Brain microvascular endothelial cell (primary cell): ENCODE measurements around the gene SPATA2.

Experiments used
- DNase-seq: peaks from one replicate; pipeline ENCODE4 v3.0.0-alpha.2; 2020
- H3K27ac ChIP-seq: fragments of 250-450 bp; sonication (Bioruptor Pico); 2 replicates; pipeline ENCODE4 v1.5.1; 2020; ENCODE audit warnings: mild to moderate bottlenecking, moderate library complexity
- H3K27me3 ChIP-seq: fragments of 250-450 bp; sonication (Bioruptor Pico); replicated peaks from 2 replicates; pipeline ENCODE4 v1.5.1; 2020; ENCODE audit warnings: mild to moderate bottlenecking
- H3K36me3 ChIP-seq: fragments of 250-450 bp; sonication (Bioruptor Pico); replicated peaks from 2 replicates; pipeline ENCODE4 v1.5.1; 2020; ENCODE audit warnings: mild to moderate bottlenecking
- H3K4me3 ChIP-seq: 2 replicates; pipeline ENCODE4 v1.5.1; 2011; ENCODE audit warnings: low read depth, mild to moderate bottlenecking, control low read depth, low read length, moderate library complexity
- CTCF ChIP-seq: IDR thresholded peaks from 2 replicates; pipeline ENCODE4 v1.5.1; 2011; ENCODE audit warnings: low read depth, mild to moderate bottlenecking, moderate library complexity, low read length, control low read depth, inconsistent platforms; ENCODE audit errors: missing control alignments
- in situ Hi-C: cut with HindIII; loops from 2 replicates; pipeline ENCODE4 v1.10.0; 2017; ENCODE audit warnings: low sequenced_read_pairs, low pct_ligation_motif_present

SPATA2 gene

GRCh38 chr20:49878977-49879376 is 36.4 kb downstream of the SPATA2 start:
- no peak for DNase-seq
- peaks cover 10% of the 10 kb centered on the region for H3K36me3 ChIP-seq
- no peak overlapping the region for H3K27ac ChIP-seq
- in situ Hi-C loops: no loop called here
- no peaks in the 10 kb centered on the region for H3K27me3 ChIP-seq
- H3K4me3 ChIP-seq: no peak overlapping the region
- TF ChIP-seq CTCF: no peak

- Histone ChIP-seq H3K27me3 (no peaks in the 10 kb centered on the region), H3K4me3 (no peak overlapping the region), H3K36me3 (peaks cover 7% of the 10 kb centered on the region), H3K27ac (no peak overlapping the region)
- DNase-seq: no peak
- no peak for TF ChIP-seq CTCF
- in situ Hi-C loops: no loop called here
These were observed 37.9 kb downstream of the SPATA2 start for GRCh38 chr20:49877386-49877921.

GRCh38 chr20:49874696-49875095 is 40.6 kb downstream of the SPATA2 start:
- Histone ChIP-seq H3K27me3 (no peaks in the 10 kb centered on the region), H3K4me3 (no peak overlapping the region), H3K36me3 (peaks cover 2% of the 10 kb centered on the region), H3K27ac (no peak overlapping the region)
- no peak for TF ChIP-seq CTCF
- in situ Hi-C loops: no loop called here
- DNase-seq: no peak

- no peak overlapping the region for H3K4me3 ChIP-seq
- DNase-seq: no peak
- peaks cover 2% of the 10 kb centered on the region for H3K36me3 ChIP-seq
- no peak for TF ChIP-seq CTCF
- in situ Hi-C loops: no loop called here
- no peak overlapping the region for H3K27ac ChIP-seq
- no peaks in the 10 kb centered on the region for H3K27me3 ChIP-seq
These were observed 43.3 kb downstream of the SPATA2 start for GRCh38 chr20:49872056-49872455.

- Histone ChIP-seq H3K36me3 (peaks cover 2% of the 10 kb centered on the region), H3K27ac (no peak overlapping the region), H3K4me3 (no peak overlapping the region), H3K27me3 (no peaks in the 10 kb centered on the region)
- in situ Hi-C loops: no loop called here
- no peak for DNase-seq
- no peak for TF ChIP-seq CTCF
These were observed 43.9 kb downstream of the SPATA2 start for GRCh38 chr20:49871391-49871948.

GRCh38 chr20:49870261-49870660 is 45.1 kb downstream of the SPATA2 start:
- Histone ChIP-seq H3K36me3 (peaks cover 2% of the 10 kb centered on the region), H3K4me3 (no peak overlapping the region), H3K27ac (no peak overlapping the region), H3K27me3 (no peaks in the 10 kb centered on the region)
- no peak for DNase-seq
- in situ Hi-C loops: no loop called here
- no peak for TF ChIP-seq CTCF
